Renal pelvis (tissue), 4 donors: ENCODE results near the gene S100A10. TPM values are rescaled to one million over a fixed set of nuclear protein-coding genes. Genes with fewer than 3 reads are reported as not detected.

Experiments used
- DNase-seq: peaks from one replicate; pipeline ENCODE4 v3.0.0-alpha.2; 2013
- polyA plus RNA-seq, 3 donors: library from polyadenylated mRNA; unstranded; fragments of 120-200 nt; gene quantifications; one replicate each; pipeline ENCODE4 v1.2.1, GENCODE V29; 2013; ENCODE audit not compliant: insufficient read length in 3 of 3

Gene S100A10
- polyA plus RNA-seq, 3 donors = 181 to 241 (median 215) TPM

DNA sequence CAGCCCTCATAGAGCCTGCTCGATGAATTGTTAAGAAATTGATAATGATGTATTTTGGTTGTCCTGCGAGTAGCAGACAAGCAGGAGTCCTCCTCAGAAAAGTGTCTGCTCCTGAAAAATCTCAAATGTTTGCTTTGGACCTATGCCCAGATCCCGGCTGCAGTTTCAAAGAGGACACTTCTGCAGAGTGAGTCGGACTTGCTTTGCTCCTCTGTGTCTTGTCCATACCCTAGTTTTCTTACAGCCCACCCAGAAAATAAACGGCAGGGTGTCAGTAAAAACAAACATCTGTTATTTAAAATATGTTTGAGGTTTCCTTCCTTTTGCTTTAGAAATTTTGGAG lies 2.8 kb downstream of the S100A10 start:
- DNase-seq = peak; percentile 78

GRCh38 chr1:151990058-151990855 lies 3.4 kb downstream of the S100A10 start:
- no peak for DNase-seq

DNA sequence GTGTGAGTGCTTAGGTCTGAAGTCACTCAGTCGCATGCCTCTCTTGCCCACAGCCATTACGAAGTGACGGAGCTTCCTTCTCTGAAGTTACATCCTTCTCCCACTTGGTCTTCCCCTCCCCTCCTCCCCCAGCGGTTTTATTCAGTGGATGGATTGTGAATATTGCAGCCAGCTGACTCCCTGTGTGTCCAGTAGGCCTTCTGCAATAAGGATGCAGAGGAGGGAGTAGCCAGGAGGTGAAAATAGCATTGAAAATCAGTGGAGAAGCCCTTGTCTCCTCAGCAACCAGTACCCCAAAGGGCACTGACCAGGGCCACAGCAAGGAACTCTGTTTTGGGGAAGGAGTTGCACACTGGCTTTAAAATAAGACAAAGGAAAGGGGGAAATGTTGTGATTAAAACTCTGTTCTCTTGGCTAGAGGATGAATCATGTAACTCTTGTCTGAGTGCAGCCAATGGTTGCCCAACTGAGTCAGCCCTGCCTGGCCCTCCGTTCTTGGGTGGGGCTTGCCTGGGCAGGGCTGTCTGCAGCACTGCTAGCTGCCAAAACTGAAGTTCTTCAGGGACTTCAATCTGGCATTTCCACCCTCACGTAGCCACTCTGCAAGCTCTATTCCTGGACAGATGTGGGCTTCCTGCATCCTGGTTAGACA lies 4.3 kb downstream of the S100A10 start:
- no peak for DNase-seq

DNA sequence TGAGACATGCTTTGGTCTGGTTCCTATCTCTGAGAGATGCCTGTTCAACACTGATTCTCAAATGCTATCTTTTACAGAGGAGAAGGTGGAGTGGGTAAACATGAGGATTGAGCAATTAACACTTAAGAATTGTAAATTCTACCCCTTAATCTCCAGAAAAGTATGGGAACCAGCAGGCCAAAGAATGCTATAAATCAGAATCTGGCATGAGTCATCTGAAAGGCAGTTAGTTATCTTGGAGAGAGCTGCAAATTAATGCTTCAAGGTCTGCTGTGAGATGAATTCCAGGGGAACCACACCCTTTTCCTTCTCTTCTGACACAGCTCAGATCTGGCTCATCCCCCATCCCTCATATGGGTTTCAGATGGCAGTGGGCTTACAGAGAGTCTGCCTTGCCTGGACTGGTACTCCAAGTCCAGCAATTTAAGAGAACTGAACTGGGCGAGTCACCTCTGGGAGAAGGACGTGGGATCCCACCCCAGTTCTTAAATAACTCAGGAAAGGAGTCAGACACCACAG lies 5.2 kb downstream of the S100A10 start:
- DNase-seq = no peak

GRCh38 chr1:151986501-151987190 lies 7.0 kb downstream of the S100A10 start:
- DNase-seq = no peak

DNA sequence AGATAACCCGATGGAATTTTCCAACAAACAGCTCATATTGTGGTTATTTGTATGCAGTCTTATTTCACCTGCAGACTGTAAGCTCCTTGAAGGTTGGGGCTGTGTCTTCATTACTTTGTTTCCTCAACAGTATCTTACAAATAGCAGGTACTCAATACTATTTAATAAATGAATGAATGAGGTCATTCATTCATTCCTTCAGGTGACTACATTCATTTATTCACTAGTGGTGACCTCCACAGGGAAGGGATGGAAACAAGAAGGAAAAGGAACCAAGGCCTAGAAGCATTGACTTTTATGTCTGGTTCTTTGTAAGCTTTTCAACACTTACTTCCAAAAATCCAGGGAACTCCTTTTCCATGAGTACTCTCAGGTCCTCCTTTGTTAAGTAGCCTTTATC lies 7.9 kb downstream of the S100A10 start:
- DNase-seq = no peak

- no peak for DNase-seq
These were observed 8.4 kb downstream of the S100A10 start for GRCh38 chr1:151985270-151985669.

DNA sequence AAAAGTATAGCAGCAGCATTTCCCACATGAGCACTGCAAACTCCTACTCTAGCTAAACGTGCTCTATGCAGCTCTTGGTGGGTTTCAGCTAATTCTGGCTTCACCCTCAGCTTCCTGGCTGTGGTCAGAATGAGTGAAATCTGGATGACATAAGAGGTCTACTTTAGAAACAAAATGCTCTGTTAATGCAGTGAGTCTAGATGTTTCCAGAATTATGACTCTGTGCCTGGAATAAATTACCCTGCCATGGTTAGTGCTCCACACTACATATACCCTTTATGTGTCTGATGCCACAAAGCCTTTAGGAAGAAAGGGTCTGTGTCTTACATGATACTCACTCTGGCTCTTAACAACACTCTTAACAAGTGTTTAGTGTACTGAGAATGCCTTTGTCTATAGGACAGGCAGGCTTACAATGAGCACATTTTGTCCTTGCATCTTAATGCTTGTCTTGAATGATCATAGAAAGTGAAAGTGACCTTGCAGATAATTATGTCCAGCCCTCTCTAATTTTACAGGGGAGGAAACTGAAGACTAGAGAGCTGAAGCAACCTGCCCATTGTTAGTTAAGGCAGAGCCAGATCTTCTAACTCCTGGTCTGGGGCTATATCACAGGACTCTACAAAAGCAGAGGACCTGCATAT lies 9.2 kb downstream of the S100A10 start:
- DNase-seq = no peak

- DNase-seq = no peak
These were observed 11.2 kb downstream of the S100A10 start for GRCh38 chr1:151982300-151983005.

GRCh38 chr1:151981178-151981525 lies 12.5 kb downstream of the S100A10 start:
- no peak for DNase-seq

DNA sequence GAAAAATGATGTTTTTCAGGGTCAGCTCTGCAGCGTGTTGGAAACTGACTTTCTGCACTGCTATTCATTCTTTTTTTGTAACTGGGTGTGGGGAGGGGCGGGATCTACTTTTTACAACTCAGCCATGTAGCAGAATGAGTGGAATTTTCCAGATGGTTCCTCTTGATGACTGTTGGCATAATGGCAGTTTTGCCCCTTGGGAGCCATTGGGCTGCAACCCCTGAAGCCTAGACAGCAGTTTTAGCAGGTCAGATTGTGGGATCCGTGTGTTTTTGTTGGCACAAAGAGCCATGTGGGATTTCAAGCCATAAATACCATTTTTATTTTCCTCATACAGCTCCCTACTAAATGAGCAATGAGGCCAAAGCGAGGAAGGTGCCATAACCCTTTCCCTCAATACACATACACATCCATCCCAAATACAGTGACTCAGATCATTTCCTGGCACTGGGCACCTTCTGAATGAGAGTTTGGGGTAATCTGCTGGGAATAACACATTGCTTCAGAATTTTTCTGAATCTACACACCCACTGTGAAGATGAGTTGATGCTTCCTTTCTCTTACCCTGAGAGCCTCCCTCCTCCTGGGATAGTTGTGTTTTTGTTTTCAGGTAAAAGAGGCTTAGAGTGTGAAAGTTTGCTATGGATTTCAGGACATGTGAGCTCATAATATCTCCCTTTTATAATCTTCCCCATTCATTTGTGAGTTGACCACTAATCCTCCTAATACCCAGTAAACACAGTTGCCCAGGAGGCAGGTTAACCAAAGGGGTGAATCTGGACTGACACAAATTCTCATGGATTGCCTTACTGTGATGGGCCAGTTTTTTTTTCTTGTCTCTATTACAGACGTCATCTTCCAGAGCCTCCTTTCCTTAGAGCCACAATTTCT lies 13.1 kb downstream of the S100A10 start:
- DNase-seq = no peak

DNA sequence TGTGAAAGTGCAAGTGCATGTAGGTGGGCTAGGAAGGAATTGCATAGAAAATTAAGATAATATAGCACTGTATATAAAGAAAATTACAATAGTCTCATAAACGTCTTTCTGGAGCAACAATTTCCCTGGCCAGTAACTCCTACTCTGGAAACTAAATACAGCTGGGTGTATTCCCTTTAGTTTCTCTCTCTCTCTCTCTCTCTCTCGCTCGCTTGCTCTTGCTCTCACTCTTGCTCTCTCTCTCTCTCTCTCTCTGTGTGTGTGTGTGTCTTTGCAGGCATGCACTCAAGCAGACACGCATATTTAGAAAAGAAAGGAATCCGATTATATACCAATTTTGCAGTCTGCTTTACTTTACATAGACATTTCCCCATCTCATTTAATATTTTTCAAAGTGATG lies 14.7 kb downstream of the S100A10 start:
- DNase-seq = no peak

DNA sequence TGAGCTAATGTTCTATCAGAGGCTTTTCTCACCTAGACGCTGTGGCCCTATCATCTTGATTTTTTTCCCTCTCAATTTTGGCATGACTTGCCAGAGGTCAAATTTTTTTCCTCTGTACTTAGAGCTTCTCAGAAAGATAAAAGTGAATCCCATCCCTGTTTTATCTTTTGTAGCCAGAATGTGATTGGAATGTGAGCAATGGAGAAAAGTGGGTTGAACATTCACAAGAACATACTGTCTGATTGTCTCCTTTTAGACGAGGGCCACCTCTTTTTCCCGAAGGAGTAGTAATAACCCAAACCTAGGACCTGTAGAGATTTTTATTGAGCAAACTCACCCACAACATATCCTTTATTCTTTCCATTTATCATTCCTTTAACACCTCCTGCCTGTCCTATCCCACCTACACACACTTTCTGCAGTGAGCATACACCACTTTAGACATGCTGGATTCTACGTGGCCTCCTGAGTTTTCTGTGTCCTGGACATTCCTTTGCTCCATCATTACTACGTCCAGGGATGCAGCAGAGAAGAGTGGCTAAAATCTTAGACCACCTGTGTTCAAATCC lies 15.9 kb downstream of the S100A10 start:
- no peak for DNase-seq

DNA sequence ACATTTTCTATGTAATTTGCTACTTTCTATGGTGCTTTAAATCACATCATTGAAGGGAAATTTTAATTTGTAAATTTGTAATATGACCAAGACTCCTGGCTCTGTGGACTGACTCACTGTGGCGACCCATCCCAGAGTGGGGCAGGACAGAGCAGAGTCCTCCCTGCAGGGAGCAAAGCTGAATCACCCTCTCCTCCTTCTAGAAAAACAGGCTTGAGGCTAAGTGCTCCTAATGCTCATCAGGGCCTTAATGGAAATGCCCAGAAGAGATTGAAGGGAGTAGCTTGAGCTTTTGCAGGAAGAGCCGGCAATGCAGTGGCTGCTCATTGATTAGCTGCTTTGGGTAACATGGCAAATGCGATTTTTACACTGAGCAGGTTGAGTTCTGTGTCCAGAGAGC lies 16.8 kb downstream of the S100A10 start:
- DNase-seq = no peak

DNA sequence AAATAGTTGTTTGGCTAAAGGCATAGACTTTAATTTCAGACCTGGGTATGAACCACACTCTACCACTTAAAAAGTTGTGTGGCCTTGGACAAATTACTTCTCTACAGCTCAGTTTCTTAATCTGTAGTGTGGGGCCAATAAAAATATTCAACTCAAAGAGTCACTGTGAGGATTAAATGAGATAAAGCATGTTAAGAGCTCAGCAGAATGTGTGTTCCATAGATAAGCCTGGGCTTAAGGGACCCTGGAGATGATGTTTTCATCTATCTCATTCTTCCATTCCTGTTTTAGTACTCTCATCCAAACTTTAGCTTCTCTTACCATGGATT lies 17.7 kb downstream of the S100A10 start:
- DNase-seq = no peak

GRCh38 chr1:151975311-151976014 lies 18.2 kb downstream of the S100A10 start:
- no peak for DNase-seq

- peak; percentile 86 for DNase-seq
These were observed 21.0 kb downstream of the S100A10 start for GRCh38 chr1:151972542-151973248.

- no peak for DNase-seq
These were observed 23.0 kb downstream of the S100A10 start for GRCh38 chr1:151970626-151971025.

DNA sequence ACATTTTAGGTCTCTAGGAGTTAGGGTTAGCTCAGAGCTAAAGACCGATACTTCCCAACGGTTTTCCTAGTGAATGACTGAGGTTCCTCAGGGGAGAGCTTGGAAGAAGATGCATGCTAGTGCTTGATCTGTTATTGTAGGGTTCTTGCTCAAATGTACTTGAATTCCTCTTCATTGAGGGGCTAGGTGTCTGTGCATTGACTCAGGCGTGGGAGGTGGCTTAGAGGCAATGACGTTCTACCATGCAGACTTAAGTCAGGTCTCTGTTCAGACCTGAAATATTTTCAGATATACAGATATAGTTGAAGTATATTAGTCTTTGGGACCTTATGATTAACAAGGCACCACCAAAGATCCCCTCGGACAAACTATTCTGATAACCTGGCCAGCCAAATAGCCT lies 23.5 kb downstream of the S100A10 start:
- DNase-seq = no peak
